ENCODE measurements around the gene PRR13.
A peak's percentile ranks its signal among the peaks of the same experiment; 100 is the strongest.
"Not testable (repeated sequence)": the region's sequence is repeated elsewhere in the genome, so short reads cannot be mapped to it uniquely, and the experiment has no call there.

The PRR13 gene

GRCh38 chr12:53441040-53441833 lies at the start of gene PRR13:
PRR13 (plus strand) TSS chr12:53441734; CDS start chr12:53442715, 981 bp downstream.
- no peak for TF ChIP-seq CTCF (IDR thresholded peaks at IDR 0.05; ENCODE audit: insufficient read depth, low read depth, low read length, missing control alignments)

GRCh38 chr12:53399896-53400295 lies 41.6 kb upstream of the PRR13 start:
- H3K4me3 ChIP-seq (ENCODE audit: low read length), result no peak overlapping the region
- DNase-seq (ENCODE audit: low read depth), result peak; percentile 30
- no peak for TF ChIP-seq CTCF (IDR thresholded peaks at IDR 0.05; ENCODE audit: insufficient read depth, low read depth, low read length, missing control alignments)

More at GRCh38 chr12:53441040-53441833, at the start of gene PRR13:
- DNase-seq (ENCODE audit: low read depth), result peak; percentile 100
- H3K4me3 ChIP-seq (ENCODE audit: low read length), result peak within 1 kb of the TSS; percentile 99

GRCh38 chr12:53402351-53402750 lies 39.2 kb upstream of the PRR13 start:
- H3K4me3 ChIP-seq (ENCODE audit: low read length); DNase-seq (ENCODE audit: low read depth): not testable (repeated sequence)

GRCh38 chr12:53402871-53403270 lies 38.7 kb upstream of the PRR13 start:
- H3K4me3 ChIP-seq (ENCODE audit: low read length), result no peak overlapping the region
- DNase-seq (ENCODE audit: low read depth), result no peak
- no peak for TF ChIP-seq CTCF (IDR thresholded peaks at IDR 0.05; ENCODE audit: insufficient read depth, low read depth, low read length, missing control alignments)

GRCh38 chr12:53410951-53411350 lies 30.6 kb upstream of the PRR13 start:
- no peak overlapping the region for H3K4me3 ChIP-seq (ENCODE audit: low read length)
- no peak for TF ChIP-seq CTCF (IDR thresholded peaks at IDR 0.05; ENCODE audit: insufficient read depth, low read depth, low read length, missing control alignments)
- DNase-seq (ENCODE audit: low read depth), result no peak

- DNase-seq (ENCODE audit: low read depth), result no peak
- TF ChIP-seq CTCF (IDR thresholded peaks at IDR 0.05; ENCODE audit: insufficient read depth, low read depth, low read length, missing control alignments), result no peak
- no peak overlapping the region for H3K4me3 ChIP-seq (ENCODE audit: low read length)
Measured at GRCh38 chr12:53413485-53414204, 27.9 kb upstream of the PRR13 start.

GRCh38 chr12:53414756-53415417 lies 26.6 kb upstream of the PRR13 start:
- no peak for DNase-seq (ENCODE audit: low read depth)
- H3K4me3 ChIP-seq (ENCODE audit: low read length), result no peak overlapping the region
- no peak for TF ChIP-seq CTCF (IDR thresholded peaks at IDR 0.05; ENCODE audit: insufficient read depth, low read depth, low read length, missing control alignments)

GRCh38 chr12:53415752-53416389 lies 25.7 kb upstream of the PRR13 start:
- H3K4me3 ChIP-seq (ENCODE audit: low read length); DNase-seq (ENCODE audit: low read depth): not testable (repeated sequence)

GRCh38 chr12:53417291-53417816 lies 24.2 kb upstream of the PRR13 start:
- not testable (repeated sequence) for H3K4me3 ChIP-seq (ENCODE audit: low read length); DNase-seq (ENCODE audit: low read depth)

Data from epithelial cell of esophagus (primary cell).